Stimulated activated CD4-positive, alpha-beta T cell treated with anti-CD3 and anti-CD28 coated beads, TNF-alpha, amount 100 ng/mL, for 24 hours (primary cell): ENCODE data around the gene CDH4.

ENCODE experiments used
- DNase-seq, 3 experiments: peaks; one replicate each; pipeline ENCODE4 v3.0.0-alpha.2; 2020; ENCODE audit warnings: low read depth in 3 of 3

The CDH4 gene

GRCh38 chr20:61603715-61604114 lies 351.7 kb downstream of the CDH4 start:
- no peak for DNase-seq

DNA sequence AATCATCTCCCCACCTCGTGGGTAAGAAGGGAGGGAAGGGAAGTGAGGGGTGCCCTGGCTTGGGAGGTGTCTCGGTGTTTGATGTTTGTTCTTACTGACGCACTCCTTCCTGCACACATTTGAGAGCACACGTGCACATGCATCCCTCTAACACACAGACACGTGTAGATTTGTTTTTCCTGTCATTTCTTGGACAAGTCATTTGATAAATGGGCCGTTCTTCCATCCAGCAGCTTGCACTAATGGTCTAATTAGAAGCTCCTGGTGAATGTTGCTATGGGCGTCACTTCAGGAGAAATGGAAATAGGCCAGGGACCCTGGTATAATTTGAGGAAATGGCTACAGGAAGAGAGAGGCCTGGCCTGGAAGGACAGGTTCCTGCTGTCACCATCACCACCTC lies 352.5 kb downstream of the CDH4 start:
- DNase-seq, result no peak

DNA sequence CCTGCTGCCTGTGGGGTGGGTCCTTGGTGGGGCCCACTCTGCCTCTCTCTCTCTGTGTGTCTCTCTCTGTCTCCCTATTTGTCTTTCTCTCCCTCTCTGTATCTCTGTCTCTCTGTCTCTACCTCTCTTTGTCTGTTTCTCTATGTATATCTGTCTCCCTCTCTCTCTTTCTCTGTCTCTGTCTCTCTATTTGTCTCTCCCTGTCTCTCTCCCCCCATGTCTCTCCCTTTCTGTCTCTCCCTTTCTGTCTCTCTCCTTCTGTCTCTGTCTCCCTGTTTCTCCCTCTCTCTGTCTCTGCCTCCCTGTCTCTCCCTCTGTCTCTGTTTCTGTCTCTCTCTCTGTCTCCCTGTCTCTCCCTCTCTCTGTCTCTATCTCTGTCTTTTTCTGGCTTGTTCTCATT lies 353.2 kb downstream of the CDH4 start:
- DNase-seq, result no peak

DNA sequence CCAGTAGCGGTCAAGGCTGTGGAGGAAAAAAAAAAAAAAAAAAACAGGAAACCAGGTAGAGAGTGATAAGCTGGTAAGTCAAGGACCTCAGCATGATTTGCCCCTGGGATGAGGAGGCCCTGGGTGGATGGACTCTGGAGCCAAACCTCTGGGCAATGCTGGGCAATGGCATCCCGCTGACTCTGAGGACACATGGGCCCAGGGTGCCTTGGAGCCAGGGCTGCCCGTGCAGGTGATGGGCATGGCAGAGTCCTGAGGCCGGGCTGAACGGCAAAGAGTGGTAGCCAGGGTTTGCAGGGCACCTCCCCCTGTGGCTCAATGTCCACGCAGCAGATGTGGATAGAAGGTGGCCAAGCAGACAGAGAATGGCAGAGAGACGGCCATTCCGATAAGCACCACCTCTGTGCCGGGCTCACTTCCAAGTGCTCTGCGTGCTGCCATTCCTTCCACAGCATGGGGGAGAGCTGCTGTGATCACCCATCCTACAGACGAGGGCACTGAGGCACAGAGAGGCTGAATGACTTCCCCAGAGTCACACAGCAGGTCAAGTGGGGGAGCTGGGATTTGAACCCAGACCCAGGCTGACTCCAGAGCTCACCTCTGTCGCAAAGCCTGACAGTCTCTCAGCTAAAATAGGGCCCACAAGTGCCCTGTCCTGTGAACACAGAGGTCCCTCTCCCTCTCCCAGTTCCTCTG lies 353.9 kb downstream of the CDH4 start:
- DNase-seq, result no peak

DNA sequence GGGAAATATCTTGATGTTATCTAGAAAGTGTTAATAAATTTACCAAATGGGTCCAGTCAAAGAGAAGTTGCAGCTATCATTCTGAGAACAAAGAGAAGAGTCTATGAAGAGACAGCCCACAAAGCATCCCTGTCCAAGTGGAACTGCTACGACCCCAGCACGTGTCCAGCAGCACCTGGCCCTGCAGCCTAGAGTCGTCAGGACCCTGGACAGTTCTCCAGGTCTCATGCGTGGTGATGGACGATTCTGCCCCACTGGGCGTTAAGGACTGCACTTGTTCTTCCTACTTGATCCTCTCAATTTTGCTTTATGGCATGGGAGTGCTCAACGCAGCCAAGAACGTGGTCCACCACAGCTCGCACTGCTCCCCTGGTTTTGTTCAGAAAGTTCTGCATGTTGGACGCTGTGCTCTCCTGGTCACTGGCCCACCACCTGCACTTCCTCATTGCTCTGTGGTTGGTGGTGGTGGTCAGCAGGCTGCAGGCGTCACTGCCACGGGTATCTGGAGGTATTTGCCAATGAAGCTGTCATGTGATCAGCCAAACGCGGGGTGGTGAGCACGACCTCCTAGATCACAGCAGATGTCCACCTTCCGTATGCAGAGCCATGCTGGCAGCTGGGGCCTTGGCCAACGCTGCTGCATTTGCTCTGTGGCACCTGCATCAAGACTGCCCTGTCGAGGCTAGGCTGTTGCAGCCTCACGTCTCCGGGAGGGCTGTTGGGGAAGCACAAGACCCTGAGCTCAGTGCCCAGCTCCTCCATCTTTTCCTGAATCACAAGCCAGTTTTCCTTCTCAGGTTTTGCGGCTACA lies 356.4 kb downstream of the CDH4 start:
- DNase-seq, result no peak

DNA sequence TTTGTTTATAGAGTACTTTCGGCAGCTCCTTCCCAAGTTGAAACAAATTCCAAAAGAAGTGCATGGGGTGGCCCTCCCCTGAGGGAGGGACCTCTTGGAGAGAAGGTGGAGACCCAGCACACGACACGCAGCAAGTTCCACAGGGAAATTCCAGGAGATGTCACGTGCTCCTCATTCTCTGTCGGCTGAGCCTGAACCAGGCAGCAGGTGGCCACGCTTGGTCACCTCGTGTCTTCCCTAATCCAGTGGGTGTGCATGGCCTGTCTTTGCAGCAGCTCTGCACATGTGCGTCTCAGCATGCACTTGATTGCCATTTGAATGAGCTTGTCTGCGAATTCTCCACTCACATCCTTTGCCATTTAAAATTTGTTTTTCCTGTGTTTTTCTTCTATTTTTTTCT lies 357.4 kb downstream of the CDH4 start:
- no peak for DNase-seq

- DNase-seq, result no peak
These were observed 359.5 kb downstream of the CDH4 start for GRCh38 chr20:61611401-61612180.

GRCh38 chr20:61613917-61614705 lies 362.1 kb downstream of the CDH4 start:
- no peak for DNase-seq

DNA sequence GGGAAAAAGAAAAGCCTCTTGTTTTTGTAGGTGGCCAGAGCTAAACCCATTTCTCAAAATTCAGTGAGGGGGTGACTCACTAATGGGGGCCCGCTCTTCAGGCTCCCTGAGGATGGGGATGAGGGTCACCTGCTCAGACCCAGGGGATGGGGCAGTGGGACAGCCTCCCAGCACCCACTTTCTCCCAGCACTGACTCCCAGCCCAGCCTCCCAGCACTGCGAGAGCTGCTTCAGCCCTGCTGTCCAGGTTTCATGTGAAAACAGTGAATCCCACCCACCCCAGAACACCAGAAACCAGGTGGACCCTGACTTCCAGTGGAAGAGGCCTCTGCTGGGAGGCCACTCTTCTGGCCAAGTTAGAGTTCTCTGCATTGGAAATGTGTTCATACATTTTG lies 362.6 kb downstream of the CDH4 start:
- DNase-seq, result no peak

DNA sequence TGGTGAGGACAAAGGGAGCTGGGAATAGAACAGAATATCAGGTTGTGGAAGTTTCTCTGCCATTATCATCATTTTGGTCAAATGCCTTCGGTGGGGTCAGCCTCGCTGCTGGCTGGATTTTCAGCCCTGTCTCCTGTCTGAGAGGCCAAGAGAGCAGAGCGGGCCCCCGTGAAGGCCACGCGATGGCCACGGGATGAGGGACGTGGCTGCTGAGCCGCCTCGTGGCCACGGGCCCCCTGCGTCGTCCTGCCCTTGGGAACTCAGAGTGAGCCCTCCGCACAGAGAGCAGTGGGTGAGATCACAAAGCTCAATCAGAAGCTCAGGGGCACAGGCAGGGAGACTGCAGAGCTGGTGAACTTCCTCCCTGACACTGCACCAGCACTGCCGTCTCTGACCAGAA lies 363.7 kb downstream of the CDH4 start:
- DNase-seq, result no peak

- no peak for DNase-seq
These were observed 367.7 kb downstream of the CDH4 start for GRCh38 chr20:61619751-61620150.

GRCh38 chr20:61620174-61620573 lies 368.1 kb downstream of the CDH4 start:
- no peak for DNase-seq

DNA sequence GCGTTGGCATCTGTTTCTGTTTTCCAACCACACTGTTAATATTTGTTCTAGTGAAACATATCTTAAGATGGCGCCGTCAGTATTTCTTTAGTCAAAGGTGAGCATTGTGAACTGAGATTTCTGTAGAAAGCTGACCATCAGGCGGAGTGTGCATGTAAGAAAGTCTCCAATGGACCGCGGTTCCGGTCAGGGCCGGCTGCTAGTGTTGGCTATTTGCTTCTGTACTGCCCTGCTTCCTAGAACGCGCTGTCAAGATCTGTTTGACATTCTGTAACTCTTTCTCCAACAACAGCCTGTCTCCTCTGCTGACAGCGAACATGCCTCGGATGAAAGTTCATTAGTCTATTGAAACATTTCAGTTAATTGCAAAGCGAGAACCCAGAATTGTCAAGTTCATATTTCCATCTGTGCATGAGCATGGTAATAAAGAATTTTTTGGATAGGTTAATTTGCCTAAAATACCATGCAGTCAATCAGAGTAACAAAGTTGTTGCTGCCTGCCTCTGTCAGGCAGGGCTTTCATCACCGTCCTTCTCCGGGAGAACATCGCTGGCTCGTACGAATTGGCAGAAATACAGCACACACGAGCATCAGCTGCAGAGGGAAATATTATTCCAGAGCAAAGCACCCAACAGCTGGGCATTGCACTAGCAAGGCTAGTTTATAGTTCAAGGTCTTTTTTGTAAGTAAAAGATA lies 369.1 kb downstream of the CDH4 start:
- no peak for DNase-seq

DNA sequence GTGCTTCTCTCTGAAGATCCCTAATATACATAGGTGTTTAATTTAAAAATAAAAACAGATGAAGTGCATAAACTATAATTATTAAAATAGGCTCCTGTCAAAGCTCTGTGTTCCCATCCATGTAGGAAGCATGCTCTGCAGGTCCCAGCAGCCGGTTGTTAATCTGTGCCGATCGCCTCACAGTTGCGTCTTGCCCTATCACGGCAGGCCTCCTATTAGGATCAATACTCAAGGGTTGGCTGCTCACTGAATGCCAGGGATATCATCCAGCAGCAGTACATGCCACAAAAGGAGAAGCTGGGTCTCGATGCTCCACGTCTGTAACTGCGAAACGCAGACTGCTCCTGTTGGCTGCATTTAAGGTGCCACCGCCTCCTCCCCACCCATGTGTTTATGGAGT lies 369.8 kb downstream of the CDH4 start:
- no peak for DNase-seq

DNA sequence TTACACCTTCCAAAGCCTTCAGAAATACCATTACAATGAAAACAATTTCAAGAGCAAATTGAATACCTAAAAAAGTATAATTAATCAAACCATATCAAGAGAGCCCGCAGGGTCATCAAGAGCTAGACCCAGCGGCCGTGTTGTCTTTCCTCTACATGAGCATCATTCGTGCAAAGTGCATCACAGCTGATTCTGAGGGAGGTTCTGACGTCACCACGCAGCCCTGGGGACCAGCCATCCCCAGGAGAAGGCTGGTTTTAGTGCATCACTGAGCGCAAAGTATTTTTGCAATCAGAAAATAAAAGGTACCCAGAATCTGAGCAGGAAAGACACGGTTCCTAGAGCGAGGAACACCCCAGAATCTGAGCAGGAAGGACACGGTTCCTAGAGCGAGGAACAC lies 371.4 kb downstream of the CDH4 start:
- no peak for DNase-seq

DNA sequence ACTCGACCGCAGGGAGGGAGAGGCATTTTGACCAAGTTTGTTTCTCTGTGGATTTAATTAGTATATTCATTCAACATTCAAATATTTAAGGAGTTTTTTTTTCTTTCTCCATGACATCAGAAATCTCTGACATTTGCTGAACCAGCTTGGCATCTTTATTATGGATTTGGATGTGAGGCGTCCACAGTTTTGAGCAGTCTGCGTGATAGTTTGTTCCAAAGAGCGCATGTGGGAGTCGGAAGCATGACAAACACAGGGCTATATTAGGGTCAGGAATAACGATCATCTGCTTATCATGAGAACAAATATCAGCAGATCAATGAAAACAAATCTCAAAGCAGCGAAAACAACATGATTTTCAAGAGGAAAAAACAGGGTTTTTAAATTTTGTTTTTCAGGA lies 373.2 kb downstream of the CDH4 start:
- DNase-seq, result no peak

GRCh38 chr20:61626412-61626811 lies 374.4 kb downstream of the CDH4 start:
- no peak for DNase-seq

- DNase-seq, result no peak
These were observed 375.8 kb downstream of the CDH4 start for GRCh38 chr20:61627791-61628415.

GRCh38 chr20:61628480-61628879 lies 376.4 kb downstream of the CDH4 start:
- no peak for DNase-seq

DNA sequence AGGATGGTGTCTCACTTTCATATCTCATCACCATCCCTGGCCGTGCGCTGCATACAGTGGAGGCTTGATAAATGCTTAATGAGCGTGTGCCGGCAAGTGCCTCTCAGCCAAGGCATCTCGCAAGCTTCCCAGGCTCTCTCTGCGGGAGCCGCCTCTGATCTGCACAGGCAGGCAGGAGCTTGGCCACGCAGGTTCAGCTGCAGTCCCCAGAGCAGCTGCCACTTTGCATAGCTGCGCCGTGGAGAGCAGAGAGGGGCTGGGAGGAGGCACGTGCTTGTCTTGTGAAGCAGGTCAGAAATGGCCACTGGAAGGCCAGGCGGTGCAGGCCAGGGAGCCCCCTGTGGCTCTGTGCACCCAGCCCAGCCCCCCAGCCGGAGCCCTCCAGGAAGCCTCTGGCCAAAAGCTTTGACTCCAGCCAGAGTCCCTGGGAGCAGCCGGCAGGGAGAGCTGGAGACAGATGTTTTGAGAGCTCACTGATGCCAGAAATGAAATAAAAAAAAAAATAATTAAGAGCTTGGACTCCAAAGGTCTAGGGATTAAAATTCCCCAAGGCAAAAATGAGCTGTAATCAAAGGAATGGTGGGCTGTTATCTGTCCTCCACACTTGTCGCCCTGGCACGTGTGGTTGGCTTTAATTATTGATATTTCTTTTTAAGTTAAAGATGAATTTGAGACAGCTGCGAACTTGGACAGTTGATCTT lies 377.0 kb downstream of the CDH4 start:
- DNase-seq, result no peak
